ENCODE measurements around the gene BHMT.

DNA sequence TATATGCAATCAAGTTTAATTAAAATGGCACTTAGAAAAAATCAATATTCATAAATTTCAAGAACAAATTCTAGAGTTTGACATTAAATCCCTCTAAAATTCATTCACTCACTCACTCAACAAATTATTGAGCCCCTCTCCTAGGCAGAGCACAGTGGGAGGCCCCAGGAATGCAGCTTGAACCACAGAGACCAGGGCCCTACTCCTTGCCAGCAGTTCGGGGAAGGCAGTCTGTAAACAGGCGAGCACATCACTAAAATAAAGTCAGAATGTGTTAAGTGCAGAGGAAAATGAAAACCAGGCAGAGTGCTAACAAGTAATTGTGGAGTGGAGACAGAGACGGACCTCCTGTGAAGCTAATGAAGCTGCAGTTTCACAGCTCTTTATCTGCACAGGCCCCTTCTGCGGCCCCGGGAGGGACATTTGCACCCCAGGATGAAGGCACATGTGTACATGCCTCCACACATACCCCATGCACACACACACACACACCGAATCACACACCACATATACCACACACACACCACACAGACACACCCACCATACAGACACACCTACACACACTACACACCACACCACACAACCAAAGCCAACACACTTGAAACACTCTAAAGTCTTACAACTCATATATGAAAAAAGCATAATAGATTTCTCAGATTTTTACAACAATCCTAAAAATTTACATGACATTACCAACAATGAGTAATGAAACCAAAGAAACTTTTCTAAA lies 40.5 kb downstream of the BHMT start:
- TF ChIP-seq, protein P1, sequence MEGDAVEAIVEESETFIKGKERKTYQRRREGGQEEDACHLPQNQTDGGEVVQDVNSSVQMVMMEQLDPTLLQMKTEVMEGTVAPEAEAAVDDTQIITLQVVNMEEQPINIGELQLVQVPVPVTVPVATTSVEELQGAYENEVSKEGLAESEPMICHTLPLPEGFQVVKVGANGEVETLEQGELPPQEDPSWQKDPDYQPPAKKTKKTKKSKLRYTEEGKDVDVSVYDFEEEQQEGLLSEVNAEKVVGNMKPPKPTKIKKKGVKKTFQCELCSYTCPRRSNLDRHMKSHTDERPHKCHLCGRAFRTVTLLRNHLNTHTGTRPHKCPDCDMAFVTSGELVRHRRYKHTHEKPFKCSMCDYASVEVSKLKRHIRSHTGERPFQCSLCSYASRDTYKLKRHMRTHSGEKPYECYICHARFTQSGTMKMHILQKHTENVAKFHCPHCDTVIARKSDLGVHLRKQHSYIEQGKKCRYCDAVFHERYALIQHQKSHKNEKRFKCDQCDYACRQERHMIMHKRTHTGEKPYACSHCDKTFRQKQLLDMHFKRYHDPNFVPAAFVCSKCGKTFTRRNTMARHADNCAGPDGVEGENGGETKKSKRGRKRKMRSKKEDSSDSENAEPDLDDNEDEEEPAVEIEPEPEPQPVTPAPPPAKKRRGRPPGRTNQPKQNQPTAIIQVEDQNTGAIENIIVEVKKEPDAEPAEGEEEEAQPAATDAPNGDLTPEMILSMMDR (IDR thresholded peaks at IDR 0.05) = no peak
- TF ChIP-seq, protein P2, sequence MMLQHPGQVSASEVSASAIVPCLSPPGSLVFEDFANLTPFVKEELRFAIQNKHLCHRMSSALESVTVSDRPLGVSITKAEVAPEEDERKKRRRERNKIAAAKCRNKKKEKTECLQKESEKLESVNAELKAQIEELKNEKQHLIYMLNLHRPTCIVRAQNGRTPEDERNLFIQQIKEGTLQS (CRISPR knock-in tag; conservative IDR thresholded peaks at IDR 0.05) = no peak
- TF ChIP-seq, protein P3, sequence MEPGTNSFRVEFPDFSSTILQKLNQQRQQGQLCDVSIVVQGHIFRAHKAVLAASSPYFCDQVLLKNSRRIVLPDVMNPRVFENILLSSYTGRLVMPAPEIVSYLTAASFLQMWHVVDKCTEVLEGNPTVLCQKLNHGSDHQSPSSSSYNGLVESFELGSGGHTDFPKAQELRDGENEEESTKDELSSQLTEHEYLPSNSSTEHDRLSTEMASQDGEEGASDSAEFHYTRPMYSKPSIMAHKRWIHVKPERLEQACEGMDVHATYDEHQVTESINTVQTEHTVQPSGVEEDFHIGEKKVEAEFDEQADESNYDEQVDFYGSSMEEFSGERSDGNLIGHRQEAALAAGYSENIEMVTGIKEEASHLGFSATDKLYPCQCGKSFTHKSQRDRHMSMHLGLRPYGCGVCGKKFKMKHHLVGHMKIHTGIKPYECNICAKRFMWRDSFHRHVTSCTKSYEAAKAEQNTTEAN (CRISPR knock-in tag; IDR thresholded peaks at IDR 0.05) = no peak

Data from WTC11 (cell line).